Activated CD8-positive, alpha-beta memory T cell treated with anti-CD3 and anti-CD28 coated beads for 24 hours (primary cell): Measurements from ENCODE around the gene AKAP8L.
A peak's percentile ranks its signal among the peaks of the same experiment; 100 is the strongest.
"Not testable (repeated sequence)": the region's sequence is repeated elsewhere in the genome, so short reads cannot be mapped to it uniquely, and the experiment has no call there.

Experiments
- DNase-seq: peaks from one replicate; pipeline ENCODE4 v3.0.0-alpha.2; 2020

AKAP8L gene

GRCh38 chr19:15379083-15379998 lies 39.4 kb downstream of the AKAP8L start, which contains the start of gene AKAP8:
Gene AKAP8, minus strand, starts transcription at chr19:15379787. Its CDS starts 56 bp downstream, at chr19:15379731.
- peak; percentile 98 for DNase-seq

GRCh38 chr19:15378534-15379082 lies 40.2 kb downstream of the AKAP8L start:
- peak; percentile 80 for DNase-seq

GRCh38 chr19:15374796-15375440 lies 43.9 kb downstream of the AKAP8L start:
- no peak for DNase-seq

GRCh38 chr19:15374105-15374651 lies 44.6 kb downstream of the AKAP8L start:
- no peak for DNase-seq

GRCh38 chr19:15373644-15374043 lies 45.1 kb downstream of the AKAP8L start:
- DNase-seq: no peak

- DNase-seq: no peak
These were observed 45.9 kb downstream of the AKAP8L start for GRCh38 chr19:15372891-15373301.

GRCh38 chr19:15372470-15372869 lies 46.3 kb downstream of the AKAP8L start:
- no peak for DNase-seq

GRCh38 chr19:15371786-15372380 lies 46.9 kb downstream of the AKAP8L start:
- DNase-seq: no peak

GRCh38 chr19:15371119-15371518 lies 47.7 kb downstream of the AKAP8L start:
- DNase-seq: no peak

- no peak for DNase-seq
These were observed 49.2 kb downstream of the AKAP8L start for GRCh38 chr19:15369594-15369891.

- DNase-seq: no peak
These were observed 49.8 kb downstream of the AKAP8L start for GRCh38 chr19:15368798-15369593.

- DNase-seq: no peak
These were observed 50.6 kb downstream of the AKAP8L start for GRCh38 chr19:15368051-15368632.

- DNase-seq: no peak
These were observed 51.3 kb downstream of the AKAP8L start for GRCh38 chr19:15367439-15367838.

- no peak for DNase-seq
These were observed 53.5 kb downstream of the AKAP8L start for GRCh38 chr19:15365264-15365663.

GRCh38 chr19:15363791-15364190 lies 55.0 kb downstream of the AKAP8L start:
- DNase-seq: not testable (repeated sequence)

- DNase-seq: not testable (repeated sequence)
These were observed 55.7 kb downstream of the AKAP8L start for GRCh38 chr19:15363048-15363447.

- not testable (repeated sequence) for DNase-seq
These were observed 58.8 kb downstream of the AKAP8L start for GRCh38 chr19:15360015-15360414.

GRCh38 chr19:15358918-15359317 lies 59.9 kb downstream of the AKAP8L start:
- no peak for DNase-seq

GRCh38 chr19:15357906-15358305 lies 60.9 kb downstream of the AKAP8L start:
- DNase-seq: no peak

- no peak for DNase-seq
These were observed 64.1 kb downstream of the AKAP8L start for GRCh38 chr19:15354566-15355296.

- DNase-seq: no peak
These were observed 64.9 kb downstream of the AKAP8L start for GRCh38 chr19:15353908-15354307.
